Natural killer cell treated with Interleukin-12 subunit alpha and Interleukin-12 subunit beta and Interleukin-15 and Interleukin-18, amount 100 ng/mL, for 72 hours (primary cell): ENCODE data around the gene PRPSAP1. TPM values are rescaled to one million over a fixed set of nuclear protein-coding genes. Genes with fewer than 3 reads are reported as not detected.

ENCODE experiments used
- ATAC-seq, 2 donors: fragments of 150-1000 bp; cut with Tn5 transposase in 1 of 2; sonication (Bioruptor Pico), chemical (Tn5 transposase) in 1 of 2; 2 replicates each; pipeline ENCODE4 v1.10.0; 2021
- DNase-seq: peaks from one replicate; pipeline ENCODE4 v3.0.0; 2022; ENCODE audit warnings: low spot score
- H3K27ac Mint-ChIP-seq, 2 donors: 1 replicate in 1 of 2; 2 replicates in 1 of 2; pipeline ENCODE4 v1.8.0; 2022; ENCODE audit warnings: mixed read lengths in 2 of 2, mild to moderate bottlenecking in 1 of 2, moderate library complexity in 1 of 2
- H3K27me3 Mint-ChIP-seq, 2 donors: 1 replicate in 1 of 2; 2 replicates in 1 of 2; pipeline ENCODE4 v1.8.0; 2022; ENCODE audit warnings: mixed read lengths in 2 of 2
- H3K36me3 Mint-ChIP-seq: one replicate; pipeline ENCODE4 v1.8.0; 2022; ENCODE audit warnings: mixed read lengths
- H3K4me1 Mint-ChIP-seq, 2 donors: 1 replicate in 1 of 2; 2 replicates in 1 of 2; pipeline ENCODE4 v1.8.0; 2022; ENCODE audit warnings: low read depth in 2 of 2, mixed read lengths in 2 of 2, mild to moderate bottlenecking in 1 of 2
- H3K4me3 Mint-ChIP-seq: one replicate; pipeline ENCODE4 v1.8.0; 2022; ENCODE audit warnings: mixed read lengths
- H3K9me3 Mint-ChIP-seq: 2 replicates; pipeline ENCODE4 v1.8.0; 2022; ENCODE audit warnings: mixed read lengths
- total RNA-seq, 2 donors: library from RNA; stranded (reverse); gene quantifications; one replicate each; pipeline ENCODE4 v1.2.3, GENCODE V29; 2022

The PRPSAP1 gene
- total RNA-seq, 2 donors from 2014 or later: 45.0 to 57.4 TPM

DNA sequence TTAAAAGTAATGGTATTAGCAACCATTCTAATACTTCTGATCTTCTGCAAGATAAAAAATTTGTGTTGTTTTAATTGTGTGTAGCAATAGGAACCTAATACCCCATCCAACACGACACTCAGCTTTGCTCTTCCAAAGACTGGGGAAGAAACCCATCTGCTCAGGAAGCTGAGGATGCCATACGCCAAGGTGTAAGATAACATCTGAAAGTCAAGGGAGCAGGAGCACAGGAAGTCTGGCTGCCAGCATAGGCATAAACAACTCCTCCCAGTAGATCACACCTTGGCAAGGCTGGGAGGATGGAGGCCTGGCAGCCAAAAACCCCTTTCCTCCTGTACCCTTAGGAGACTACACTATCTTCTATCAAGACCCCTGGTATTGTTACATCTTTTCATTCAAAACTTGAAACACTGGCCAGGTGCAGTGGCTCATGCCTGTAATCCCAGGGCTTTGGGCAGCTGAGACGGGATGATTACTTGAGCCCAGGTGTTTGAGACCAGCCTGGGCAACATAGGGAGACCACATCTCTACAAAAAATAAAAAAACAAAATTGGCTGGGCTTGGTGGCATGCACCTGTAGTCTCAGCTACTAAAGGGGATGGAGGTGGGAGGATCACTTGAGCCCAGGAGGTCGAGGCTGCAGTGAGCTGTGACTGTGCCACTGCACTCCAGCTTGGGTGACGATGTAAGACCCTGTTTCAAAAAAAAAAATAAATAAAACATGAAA is 25.0 kb upstream of the PRPSAP1 start:
- Mint-ChIP-seq H3K27me3 (no peaks in the 10 kb centered on the region), H3K27ac (no peak overlapping the region), H3K4me1 (peaks cover 0 to 6% of the 10 kb centered on the region in 2 donors), H3K4me3 (no peak overlapping the region), H3K9me3 (no peaks in the 10 kb centered on the region), H3K36me3 (no peaks in the 10 kb centered on the region)
- DNase-seq (no peak), ATAC-seq (no peak)

DNA sequence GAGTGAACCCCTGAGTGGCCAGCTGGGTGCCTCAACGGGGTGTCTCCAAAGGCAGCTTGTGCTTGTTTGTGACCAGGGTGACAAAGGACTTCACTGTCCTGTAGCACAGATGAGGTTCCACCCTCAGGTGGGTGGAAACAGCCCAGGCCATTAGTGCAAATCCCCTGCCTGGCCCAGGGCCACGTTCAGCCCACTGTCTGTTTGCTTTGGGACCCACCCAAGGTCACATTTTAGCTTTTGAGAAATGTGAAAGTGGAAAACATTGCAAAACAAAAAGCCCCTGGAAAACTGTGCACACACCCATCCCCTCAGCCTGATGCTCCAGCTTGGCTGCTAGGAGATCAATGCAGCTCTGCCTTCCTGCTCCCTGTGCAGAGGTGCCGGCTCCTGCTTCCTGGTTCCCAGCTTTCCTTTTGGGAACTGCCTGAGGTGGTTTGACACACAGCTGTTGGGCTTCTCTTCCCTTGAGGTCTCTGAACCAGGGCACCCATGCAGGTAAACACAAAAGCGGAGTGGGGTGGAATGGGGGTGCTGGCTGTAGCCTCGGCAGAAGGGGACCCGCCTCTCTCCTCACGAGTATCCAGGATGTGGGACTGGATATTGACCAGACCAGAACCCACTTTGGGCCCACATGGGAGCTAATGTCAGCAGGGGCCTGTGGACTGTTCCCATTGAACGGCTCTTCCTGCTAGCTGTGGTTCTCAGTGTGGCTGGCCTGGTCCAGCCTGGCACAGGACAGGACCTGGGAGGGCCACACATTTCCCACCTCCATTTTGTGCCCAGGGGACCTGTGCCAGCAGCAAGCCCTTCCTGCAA is 22.8 kb upstream of the PRPSAP1 start:
- Mint-ChIP-seq H3K27me3 (no peaks in the 10 kb centered on the region), H3K36me3 (no peaks in the 10 kb centered on the region), H3K4me3 (no peak overlapping the region), H3K27ac (no peak overlapping the region), H3K4me1 (peaks cover 4 to 9% of the 10 kb centered on the region in 2 donors), H3K9me3 (no peaks in the 10 kb centered on the region)
- DNase-seq: no peak
- ATAC-seq: no peak

- H3K4me3 Mint-ChIP-seq: no peak overlapping the region
- no peaks in the 10 kb centered on the region for H3K9me3 Mint-ChIP-seq
- H3K27ac Mint-ChIP-seq: no peak overlapping the region
- H3K27me3 Mint-ChIP-seq: peaks cover 0 to 2% of the 10 kb centered on the region in 2 donors
- no peaks in the 10 kb centered on the region for H3K36me3 Mint-ChIP-seq
- DNase-seq (peak; percentile 29), ATAC-seq (no peak)
- H3K4me1 Mint-ChIP-seq: peaks cover 4% of the 10 kb centered on the region in 2 donors
Measured at GRCh38 chr17:76371656-76372628, 18.2 kb upstream of the PRPSAP1 start.

DNA sequence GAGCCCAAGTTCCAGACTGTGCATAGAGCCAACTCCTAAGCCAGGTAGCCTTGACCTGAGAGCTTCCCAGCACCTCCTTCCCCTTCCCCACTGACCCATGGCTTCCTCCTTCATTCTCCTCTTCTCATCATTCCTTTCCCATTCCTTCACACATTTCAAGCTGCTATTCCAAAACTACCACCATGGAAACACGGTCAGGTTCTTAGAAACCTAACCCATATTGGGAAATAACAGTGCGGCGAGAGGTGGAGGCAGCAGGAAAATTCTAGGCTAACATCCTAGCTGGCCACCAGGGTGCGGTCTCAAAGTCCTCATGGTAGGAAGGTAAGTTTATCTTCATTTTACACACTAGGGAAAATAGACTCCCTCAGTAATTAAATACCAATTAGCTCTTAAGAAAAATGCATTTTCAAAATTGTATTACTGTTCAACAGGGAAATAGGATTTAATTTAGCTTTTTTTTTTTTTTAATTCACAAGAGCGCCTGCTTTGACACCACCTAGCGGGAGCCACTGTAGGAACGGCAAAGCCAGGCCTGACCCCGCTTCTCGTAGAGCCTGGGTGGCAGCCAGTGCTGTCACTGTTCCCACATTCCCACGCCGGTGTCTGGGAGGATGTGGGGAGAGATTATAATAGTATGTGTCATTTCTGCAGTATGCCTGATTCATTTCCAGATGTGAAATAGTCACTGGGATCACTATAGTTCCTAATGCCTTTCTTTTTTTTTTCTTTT is 16.7 kb upstream of the PRPSAP1 start:
- ATAC-seq: no peak
- no peak overlapping the region for H3K4me3 Mint-ChIP-seq
- peak; percentile 35 for DNase-seq
- H3K27ac Mint-ChIP-seq: no peak overlapping the region
- no peaks in the 10 kb centered on the region for H3K36me3 Mint-ChIP-seq
- peaks cover 4% of the 10 kb centered on the region in 2 donors for H3K4me1 Mint-ChIP-seq
- H3K9me3 Mint-ChIP-seq: no peaks in the 10 kb centered on the region
- H3K27me3 Mint-ChIP-seq: peaks cover 0 to 2% of the 10 kb centered on the region in 2 donors

GRCh38 chr17:76369804-76370203 is 16.1 kb upstream of the PRPSAP1 start:
- no peak for DNase-seq
- no peaks in the 10 kb centered on the region for H3K36me3 Mint-ChIP-seq
- H3K4me1 Mint-ChIP-seq: peaks cover 4% of the 10 kb centered on the region in 2 donors
- H3K9me3 Mint-ChIP-seq: no peaks in the 10 kb centered on the region
- H3K27ac Mint-ChIP-seq: no peak overlapping the region
- peaks cover 0 to 2% of the 10 kb centered on the region in 2 donors for H3K27me3 Mint-ChIP-seq
- H3K4me3 Mint-ChIP-seq: no peak overlapping the region
- no peak for ATAC-seq

GRCh38 chr17:76369379-76369778 is 15.7 kb upstream of the PRPSAP1 start:
- H3K4me1 Mint-ChIP-seq: peaks cover 4% of the 10 kb centered on the region in 2 donors
- no peak overlapping the region for H3K27ac Mint-ChIP-seq
- no peaks in the 10 kb centered on the region for H3K36me3 Mint-ChIP-seq
- H3K9me3 Mint-ChIP-seq: no peaks in the 10 kb centered on the region
- ATAC-seq (no peak), DNase-seq (no peak)
- peaks cover 0 to 2% of the 10 kb centered on the region in 2 donors for H3K27me3 Mint-ChIP-seq
- no peak overlapping the region for H3K4me3 Mint-ChIP-seq

GRCh38 chr17:76368545-76368944 is 14.8 kb upstream of the PRPSAP1 start:
- no peaks in the 10 kb centered on the region for H3K36me3 Mint-ChIP-seq
- H3K4me1 Mint-ChIP-seq: peaks cover 4% of the 10 kb centered on the region in 2 donors
- no peak overlapping the region for H3K4me3 Mint-ChIP-seq
- H3K27ac Mint-ChIP-seq: no peak overlapping the region
- no peaks in the 10 kb centered on the region for H3K9me3 Mint-ChIP-seq
- H3K27me3 Mint-ChIP-seq: peaks cover 0 to 2% of the 10 kb centered on the region in 2 donors
- no peak for ATAC-seq
- no peak for DNase-seq

- H3K36me3 Mint-ChIP-seq: no peaks in the 10 kb centered on the region
- no peak for DNase-seq
- peaks cover 4% of the 10 kb centered on the region in 2 donors for H3K4me1 Mint-ChIP-seq
Measured at GRCh38 chr17:76367642-76368041, 13.9 kb upstream of the PRPSAP1 start.

GRCh38 chr17:76366247-76366646 is 12.5 kb upstream of the PRPSAP1 start:
- DNase-seq: no peak
- H3K9me3 Mint-ChIP-seq: no peaks in the 10 kb centered on the region

More at GRCh38 chr17:76367642-76368041, 13.9 kb upstream of the PRPSAP1 start:
- Mint-ChIP-seq H3K4me3 (no peak overlapping the region), H3K27me3 (peaks cover 0 to 2% of the 10 kb centered on the region in 2 donors), H3K27ac (no peak overlapping the region), H3K9me3 (no peaks in the 10 kb centered on the region)
- no peak for ATAC-seq

GRCh38 chr17:76365256-76365903 is 11.7 kb upstream of the PRPSAP1 start:
- H3K4me3 Mint-ChIP-seq: no peak overlapping the region
- no peaks in the 10 kb centered on the region for H3K4me1 Mint-ChIP-seq
- no peak for DNase-seq
- no peaks in the 10 kb centered on the region for H3K36me3 Mint-ChIP-seq
- ATAC-seq: no peak
- H3K9me3 Mint-ChIP-seq: no peaks in the 10 kb centered on the region
- H3K27me3 Mint-ChIP-seq: peaks cover 0 to 5% of the 10 kb centered on the region in 2 donors
- H3K27ac Mint-ChIP-seq: no peak overlapping the region

More at GRCh38 chr17:76366247-76366646, 12.5 kb upstream of the PRPSAP1 start:
- H3K36me3 Mint-ChIP-seq: no peaks in the 10 kb centered on the region
- ATAC-seq: no peak
- H3K27ac Mint-ChIP-seq: no peak overlapping the region
- H3K27me3 Mint-ChIP-seq: peaks cover 0 to 5% of the 10 kb centered on the region in 2 donors
- no peak overlapping the region for H3K4me3 Mint-ChIP-seq
- H3K4me1 Mint-ChIP-seq: no peaks in the 10 kb centered on the region

GRCh38 chr17:76363107-76363842 is 9.6 kb upstream of the PRPSAP1 start:
- Mint-ChIP-seq H3K4me1 (no peaks in the 10 kb centered on the region), H3K27ac (no peak overlapping the region), H3K9me3 (no peaks in the 10 kb centered on the region), H3K4me3 (no peak overlapping the region), H3K27me3 (peaks cover 0 to 3% of the 10 kb centered on the region in 2 donors), H3K36me3 (no peaks in the 10 kb centered on the region)
- ATAC-seq (no peak), DNase-seq (no peak)

DNA sequence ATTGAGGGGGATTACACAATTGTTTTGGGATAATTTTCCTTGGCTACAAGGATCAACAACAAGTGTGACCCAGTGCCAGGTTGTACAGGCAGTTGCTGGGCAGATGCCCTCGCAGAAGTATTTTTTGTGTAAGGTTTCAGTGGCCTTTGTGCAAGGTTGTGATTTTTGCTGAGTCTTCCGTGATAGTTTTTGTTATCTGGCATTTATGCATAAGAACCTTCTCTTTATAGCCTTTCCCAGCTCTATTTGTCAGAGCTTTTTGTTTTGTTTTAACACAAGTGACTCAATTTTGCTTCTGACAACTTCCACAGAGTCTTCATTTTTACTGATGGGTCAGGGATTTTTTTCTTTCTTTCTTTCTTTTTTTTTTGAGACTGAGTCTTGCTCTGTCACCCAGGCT is 6.7 kb upstream of the PRPSAP1 start:
- Mint-ChIP-seq H3K27me3 (peaks cover 0 to 3% of the 10 kb centered on the region in 2 donors), H3K4me3 (no peak overlapping the region), H3K9me3 (no peaks in the 10 kb centered on the region), H3K36me3 (no peaks in the 10 kb centered on the region), H3K4me1 (peaks cover 0 to 9% of the 10 kb centered on the region in 2 donors), H3K27ac (no peak overlapping the region)
- no peak for ATAC-seq
- no peak for DNase-seq
